ENCODE data around the gene LINS1. TPM values are rescaled to one million over a fixed set of nuclear protein-coding genes. Genes with fewer than 3 reads are reported as not detected.

LINS1 gene
- total and polyA plus RNA-seq, 2 of the 8 experiments (the other 6 are each of a cell fraction or from before 2014, with no cell fraction given), result 4.2 to 8.1 TPM

- no peaks in the 10 kb centered on the region for H3K9me3 ChIP-seq (ENCODE audit: insufficient read depth in 2 of 2, low read depth in 1 of 2, low read length in 1 of 2)
- no peak for FAIRE-seq
- peaks cover 2% of the 10 kb centered on the region; the same call in 1 of the 2 replicates for H3K79me1 ChIP-seq (ENCODE audit: low read depth, low read length)
- CTCF ChIA-PET (ENCODE audit: partially characterized antibody), result interaction anchor here (0.6 to 1.9 kb wide), 3 partner anchors 22 to 331 kb away, joined by 3 to 7 read pairs (median 4); no protein-coding TSS in a partner anchor
- H4K91ac ChIP-seq (replicated peaks; ENCODE audit: insufficient read length, low read length), result no peak overlapping the region
- H4K5ac ChIP-seq (ENCODE audit: insufficient read length, low read depth, low read length), result no peak overlapping the region
- H3K36me3 ChIP-seq (ENCODE audit: control insufficient read depth in 2 of 4, insufficient read depth in 4 of 4, low read length in 3 of 4), result peaks cover 3 to 24% (median 14%) of the 10 kb centered on the region in 4 experiments; a peak in 7 of 8 replicates
- no peak overlapping the region for H3K4me2 ChIP-seq (ENCODE audit: insufficient read depth in 1 of 2, low read depth in 2 of 2, low read length in 2 of 2)
- no peak overlapping the region for H2AFZ ChIP-seq (ENCODE audit: low read length)
- no peak for DNase-seq (ENCODE audit: low read depth in 1 of 2, low spot score in 2 of 2)
- H2AK5ac ChIP-seq (ENCODE audit: low read depth, low read length), result no peak overlapping the region
- H3K18ac ChIP-seq (ENCODE audit: extremely low read depth, low read length), result no peak overlapping the region
- H3K4me3 ChIP-seq (ENCODE audit: extremely low read depth in 1 of 4, insufficient read depth in 2 of 4, low read depth in 3 of 4, low read length in 4 of 4), result no peak overlapping the region
- no peak overlapping the region for H3K23ac ChIP-seq (ENCODE audit: insufficient read length)
- H3K27me3 ChIP-seq (replicated peaks in 1 of 4; ENCODE audit: control insufficient read depth in 3 of 4, extremely low read depth in 1 of 4, insufficient read depth in 3 of 4, low read length in 3 of 4), result no peaks in the 10 kb centered on the region
- H2BK20ac ChIP-seq (ENCODE audit: low read length), result no peak overlapping the region
- no peak overlapping the region for H4K8ac ChIP-seq (ENCODE audit: extremely low read depth, insufficient read depth, low read length)
- no peaks in the 10 kb centered on the region for H3K4me1 ChIP-seq (replicated peaks in 1 of 4; ENCODE audit: control insufficient read depth in 3 of 4, insufficient read depth in 4 of 4, low read length in 3 of 4)
- no peak overlapping the region for H3K9ac ChIP-seq (replicated peaks in 1 of 4; ENCODE audit: extremely low read depth in 1 of 4, low read depth in 3 of 4, low read length in 3 of 4)
- H3K4ac ChIP-seq (replicated peaks; ENCODE audit: insufficient read length, low read depth, low read length), result no peak overlapping the region
- no peak overlapping the region for H3K14ac ChIP-seq (ENCODE audit: insufficient read length)
- no peak overlapping the region for H2BK15ac ChIP-seq (ENCODE audit: low read length)
- H3K23me2 ChIP-seq (ENCODE audit: low read depth, low read length), result no peaks in the 10 kb centered on the region
- H2BK5ac ChIP-seq (ENCODE audit: low read depth, low read length), result no peak overlapping the region
- H3K27ac ChIP-seq (ENCODE audit: low read depth, low read length), result no peak overlapping the region
- H4K20me1 ChIP-seq (replicated peaks in 1 of 2; ENCODE audit: control insufficient read depth in 1 of 2, insufficient read depth in 2 of 2, low read length in 2 of 2), result peaks cover 0 to 2% of the 10 kb centered on the region in 2 experiments
- H3K56ac ChIP-seq (replicated peaks; ENCODE audit: insufficient read length, low read depth, low read length), result no peak overlapping the region
- TF ChIP-seq ATF2 (IDR thresholded peaks at IDR 0.05; ENCODE audit: low read length) (no peak), POLR2A (IDR thresholded peaks at IDR 0.05; ENCODE audit: control extremely low read depth in 1 of 2, low read depth in 2 of 2, low read length in 2 of 2) (no peak), PHF8 (conservative IDR thresholded peaks at IDR 0.05; ENCODE audit: low read depth, low read length) (no peak), ASH2L (IDR thresholded peaks at IDR 0.05; ENCODE audit: low read length) (no peak), BCL11A (IDR thresholded peaks at IDR 0.05; ENCODE audit: low read depth in 2 of 2, low read length in 2 of 2) (no peak), HDAC6 (IDR thresholded peaks at IDR 0.05; ENCODE audit: low read depth, low read length) (no peak), EP300 (IDR thresholded peaks at IDR 0.05; ENCODE audit: borderline replicate concordance in 1 of 2, low read depth in 2 of 2, low read length in 2 of 2) (no peak)
- H3K79me2 ChIP-seq (ENCODE audit: control insufficient read depth in 1 of 2, insufficient read depth in 2 of 2, low read length in 2 of 2), result peaks cover 0 to 2% of the 10 kb centered on the region in 2 experiments; a peak in 1 of 4 replicates
- H2BK120ac ChIP-seq (replicated peaks; ENCODE audit: low read depth, low read length), result no peak overlapping the region
- POLR2A ChIA-PET (ENCODE audit: partially characterized antibody), result no interaction called here
- 94% methylated on average over 2 of the region's 2 CpGs; no CpG with 5 or more reads in 1 of the 2 experiments for WGBS, 2 experiments (ENCODE audit: extremely low coverage in 1 of 2, insufficient coverage in 1 of 2, insufficient read length in 1 of 2, insufficient replicate concordance in 2 of 2, low coverage in 1 of 2, low lambda C conversion rate in 2 of 2, missing lambda C conversion rate in 1 of 2)
- no peak overlapping the region for H2BK12ac ChIP-seq (ENCODE audit: low read depth, low read length)
Measured at GRCh38 chr15:100614336-100614735, 12.4 kb upstream of the LINS1 start.

Measured in H1 (cell line).